Measurements from ENCODE around the gene PTP4A2.

DNA sequence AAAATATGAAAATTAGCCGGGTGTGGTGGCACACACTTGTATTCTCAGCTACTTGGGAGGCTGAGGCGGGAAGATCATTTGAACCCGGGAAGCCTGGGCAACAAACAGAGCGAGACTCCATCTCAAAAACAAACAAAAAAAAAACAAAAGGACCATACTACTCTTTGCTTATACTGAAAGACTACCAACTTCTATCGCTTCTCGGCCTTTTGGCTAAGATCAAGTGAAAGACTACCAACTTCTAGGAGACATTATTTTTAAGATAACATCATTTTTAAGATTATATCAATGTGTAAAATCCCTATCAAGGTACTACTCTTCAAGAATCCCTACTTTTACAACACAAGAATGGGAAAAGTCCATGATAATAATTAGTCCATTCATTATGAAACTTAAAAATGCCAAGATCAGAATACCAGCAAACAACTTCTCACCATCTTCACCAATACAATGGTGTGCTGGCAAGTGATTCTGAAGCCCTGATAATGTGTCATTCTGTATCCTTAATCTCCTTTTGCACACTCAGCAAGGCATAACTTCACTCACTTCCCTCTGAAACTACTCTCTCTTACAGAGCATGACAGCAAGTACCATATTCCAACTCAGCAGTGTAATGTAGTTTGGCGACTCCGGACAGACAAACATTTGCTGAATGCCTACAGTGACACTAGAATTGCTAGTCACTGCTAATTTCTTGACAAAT, 1.7 kb downstream of the PTP4A2 start:
- TF ChIP-seq JUND (CRISPR knock-in tag; IDR thresholded peaks at IDR 0.05): no peak
- TF ChIP-seq, protein P1, sequence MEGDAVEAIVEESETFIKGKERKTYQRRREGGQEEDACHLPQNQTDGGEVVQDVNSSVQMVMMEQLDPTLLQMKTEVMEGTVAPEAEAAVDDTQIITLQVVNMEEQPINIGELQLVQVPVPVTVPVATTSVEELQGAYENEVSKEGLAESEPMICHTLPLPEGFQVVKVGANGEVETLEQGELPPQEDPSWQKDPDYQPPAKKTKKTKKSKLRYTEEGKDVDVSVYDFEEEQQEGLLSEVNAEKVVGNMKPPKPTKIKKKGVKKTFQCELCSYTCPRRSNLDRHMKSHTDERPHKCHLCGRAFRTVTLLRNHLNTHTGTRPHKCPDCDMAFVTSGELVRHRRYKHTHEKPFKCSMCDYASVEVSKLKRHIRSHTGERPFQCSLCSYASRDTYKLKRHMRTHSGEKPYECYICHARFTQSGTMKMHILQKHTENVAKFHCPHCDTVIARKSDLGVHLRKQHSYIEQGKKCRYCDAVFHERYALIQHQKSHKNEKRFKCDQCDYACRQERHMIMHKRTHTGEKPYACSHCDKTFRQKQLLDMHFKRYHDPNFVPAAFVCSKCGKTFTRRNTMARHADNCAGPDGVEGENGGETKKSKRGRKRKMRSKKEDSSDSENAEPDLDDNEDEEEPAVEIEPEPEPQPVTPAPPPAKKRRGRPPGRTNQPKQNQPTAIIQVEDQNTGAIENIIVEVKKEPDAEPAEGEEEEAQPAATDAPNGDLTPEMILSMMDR (CRISPR knock-in tag; IDR thresholded peaks at IDR 0.05): no peak

All from HepG2 (cell line).